OCI-LY7 (cell line): Measurements from ENCODE around the gene ZNF417. TPM values are rescaled to one million over a fixed set of nuclear protein-coding genes. Genes with fewer than 3 reads are reported as not detected.

Experiments
- BruUV-seq: library from RNA; stranded (reverse); fragments of 400-500 nt; replicated peaks from 2 replicates; lab custom pipeline; 2021; lab: Mats Ljungman, UMichigan
- CTCF ChIA-PET: fragments of 300-600 bp; sonication (Branson Sonifier 250); formaldehyde crosslinking; loops from one replicate; lab custom pipeline; 2022; ENCODE audit warnings: antibody characterized with exemption; ENCODE audit not compliant: unreplicated experiment; lab: Charles Lee
- POLR2A ChIA-PET: fragments of 300-600 bp; sonication (Branson Sonifier 250); formaldehyde crosslinking; loops from one replicate; lab custom pipeline; 2022; ENCODE audit warnings: antibody characterized with exemption; lab: Charles Lee
- DNase-seq: peaks from one replicate; pipeline ENCODE4 v3.0.0-alpha.2; 2015; ENCODE audit warnings: low spot score
- H2AFZ ChIP-seq: fragments of 200-600 bp; sonication (generic), shearing (Covaris generic); 2 replicates; pipeline ENCODE4 v1.6.1; 2014; ENCODE audit warnings: mild to moderate bottlenecking, antibody characterized with exemption, low read length, moderate library complexity
- H3K27ac ChIP-seq: fragments of 200-600 bp; sonication (generic); 2 replicates; pipeline ENCODE4 v1.5.1; 2014; ENCODE audit warnings: mixed run types, low read depth, mild to moderate bottlenecking, moderate library complexity, low read length, inconsistent platforms; ENCODE audit not compliant: poor library complexity, severe bottlenecking
- H3K36me3 ChIP-seq: fragments of 200-600 bp; sonication (generic); 2 replicates; pipeline ENCODE4 v1.6.1; 2014; ENCODE audit warnings: mild to moderate bottlenecking, antibody characterized with exemption, low read length, moderate library complexity, mixed read lengths; ENCODE audit not compliant: insufficient read depth
- H3K4me1 ChIP-seq: fragments of 200-600 bp; sonication (generic); 2 replicates; pipeline ENCODE4 v1.5.1; 2014; ENCODE audit warnings: mild to moderate bottlenecking, low read length; ENCODE audit not compliant: insufficient read depth, poor library complexity, severe bottlenecking
- H3K4me2 ChIP-seq: fragments of 200-600 bp; sonication (generic); 2 replicates; pipeline ENCODE4 v1.6.1; 2014; ENCODE audit warnings: mild to moderate bottlenecking, low read length
- H3K4me3 ChIP-seq: fragments of 200-600 bp; sonication (generic); 2 replicates; pipeline ENCODE4 v1.5.1; 2014; ENCODE audit warnings: mild to moderate bottlenecking, low read depth, low read length; ENCODE audit not compliant: poor library complexity, severe bottlenecking
- H3K79me2 ChIP-seq: fragments of 200-600 bp; sonication (generic); 2 replicates; pipeline ENCODE4 v1.6.1; 2016; ENCODE audit warnings: low read depth, mild to moderate bottlenecking, low read length, moderate library complexity, mixed read lengths; ENCODE audit not compliant: insufficient read depth
- H3K9me2 ChIP-seq: fragments of 200-600 bp; sonication (generic); 2 replicates; pipeline ENCODE4 v1.6.1; 2016; ENCODE audit warnings: mild to moderate bottlenecking, low read length, mixed read lengths; ENCODE audit not compliant: insufficient read depth
- H3K9me3 ChIP-seq: fragments of 200-600 bp; sonication (generic); 2 replicates; pipeline ENCODE4 v1.6.1; 2014; ENCODE audit warnings: mild to moderate bottlenecking, mixed run types, low read length, mixed read lengths
- H4K20me1 ChIP-seq: fragments of 200-600 bp; sonication (generic); 2 replicates; pipeline ENCODE4 v1.6.1; 2014; ENCODE audit warnings: mild to moderate bottlenecking, antibody characterized with exemption, low read length, moderate library complexity, mixed read lengths; ENCODE audit not compliant: insufficient read depth
- CTCF ChIP-seq: fragments of 200-600 bp; sonication (generic); conservative IDR thresholded peaks from 2 replicates; pipeline ENCODE4 v1.5.1; 2014; ENCODE audit warnings: mild to moderate bottlenecking, antibody characterized with exemption, low read length, moderate library complexity, mixed read lengths
- EZH2phosphoT487 ChIP-seq: fragments of 200-600 bp; sonication (generic); IDR thresholded peaks from 2 replicates; pipeline ENCODE4 v1.6.1; 2018; ENCODE audit warnings: low read depth, borderline replicate concordance, mild to moderate bottlenecking, mixed run types, antibody characterized with exemption, low read length, moderate library complexity, mixed read lengths
- intact Hi-C: fragments of 100-400 bp; cut with micrococcal nuclease; formaldehyde crosslinking; loops from one replicate; pipeline ENCODE4 v1.10.0; 2022; ENCODE audit not compliant: unreplicated experiment
- total RNA-seq, 2 experiments: library from RNA; depleted of rRNA in 1 of 2; stranded (reverse); fragments of >200 nt in 1 of 2; shearing (Covaris generic) in 1 of 2; gene quantifications; 2 replicates each; pipeline ENCODE4 v1.2.3, GENCODE V29; 2014 to 2022

The ZNF417 gene
- total RNA-seq, 2 experiments from 2014 or later, result 24.0 to 28.6 TPM

GRCh38 chr19:57961785-57962184 is 45.4 kb upstream of the ZNF417 start:
- Histone ChIP-seq H4K20me1 (no peaks in the 10 kb centered on the region), H3K79me2 (no peaks in the 10 kb centered on the region), H3K4me2 (no peak overlapping the region), H3K27ac (no peak overlapping the region), H3K4me3 (no peak overlapping the region), H3K9me3 (peaks cover 8% of the 10 kb centered on the region), H3K36me3 (no peaks in the 10 kb centered on the region), H2AFZ (no peak overlapping the region), H3K9me2 (no peaks in the 10 kb centered on the region), H3K4me1 (no peaks in the 10 kb centered on the region)
- intact Hi-C loops, result no loop called here
- ChIA-PET POLR2A (no interaction called here), CTCF (no interaction called here)
- no peak for TF ChIP-seq CTCF
- no peak for TF ChIP-seq EZH2phosphoT487
- no TSS peak for BruUV-seq
- DNase-seq, result no peak

DNA sequence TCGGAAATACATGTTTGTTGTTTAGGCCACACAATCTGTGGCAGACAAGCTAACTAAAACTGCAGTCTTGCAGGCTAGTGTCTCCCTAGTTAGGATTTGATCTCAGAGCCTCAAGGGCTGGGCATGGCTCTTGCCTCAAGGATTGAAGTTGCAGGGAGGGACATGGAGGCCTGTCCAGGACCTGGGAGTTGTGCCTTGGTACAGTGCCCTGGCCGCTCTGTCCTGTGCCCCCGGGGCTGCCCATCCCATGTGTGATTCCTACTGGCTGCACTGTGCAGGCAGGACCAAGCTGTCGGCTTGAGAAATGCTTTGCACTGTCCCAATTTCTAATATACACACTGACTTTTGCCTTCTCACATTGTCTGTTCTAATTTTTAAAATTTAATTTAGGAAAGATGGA is 38.6 kb upstream of the ZNF417 start:
- Histone ChIP-seq H3K27ac (no peak overlapping the region), H3K4me3 (no peak overlapping the region), H3K4me1 (no peaks in the 10 kb centered on the region), H3K4me2 (no peak overlapping the region), H3K9me3 (no peaks in the 10 kb centered on the region), H3K79me2 (no peaks in the 10 kb centered on the region), H3K36me3 (no peaks in the 10 kb centered on the region), H4K20me1 (no peaks in the 10 kb centered on the region), H3K9me2 (no peaks in the 10 kb centered on the region), H2AFZ (no peak overlapping the region)
- BruUV-seq, result no TSS peak
- ChIA-PET CTCF (no interaction called here), POLR2A (no interaction called here)
- intact Hi-C loops, result no loop called here
- no peak for DNase-seq
- no peak for TF ChIP-seq EZH2phosphoT487
- no peak for TF ChIP-seq CTCF

GRCh38 chr19:57949702-57950101 is 33.3 kb upstream of the ZNF417 start:
- no peaks in the 10 kb centered on the region for H4K20me1 ChIP-seq
- no peaks in the 10 kb centered on the region for H3K9me2 ChIP-seq
- peaks cover 4% of the 10 kb centered on the region; the same call in 1 of the 2 replicates for H3K9me3 ChIP-seq
- CTCF ChIA-PET, result no interaction called here
- no peak overlapping the region for H2AFZ ChIP-seq
- TF ChIP-seq CTCF (no peak), EZH2phosphoT487 (no peak)
- POLR2A ChIA-PET, result no interaction called here
- peaks cover 16% of the 10 kb centered on the region; the same call in 1 of the 2 replicates for H3K79me2 ChIP-seq
- DNase-seq, result no peak
- intact Hi-C loops, result no loop called here
- no peak overlapping the region for H3K4me3 ChIP-seq
- peaks cover 12% of the 10 kb centered on the region for H3K4me1 ChIP-seq
- no peak overlapping the region for H3K27ac ChIP-seq
- BruUV-seq, result no TSS peak
- H3K36me3 ChIP-seq, result no peaks in the 10 kb centered on the region
- H3K4me2 ChIP-seq, result no peak overlapping the region
